Trophoblast cell (in vitro differentiated cells and primary cell): ENCODE data around the gene ARHGAP42.

Experiments
- DNase-seq, 2 donors: peaks; one replicate each; pipeline ENCODE4 v3.0.0-alpha.2; 2016
- H2AFZ ChIP-seq: 2 replicates; pipeline ENCODE4 v1.6.1; 2013; ENCODE audit warnings: low read length, moderate library complexity, mild to moderate bottlenecking; ENCODE audit not compliant: insufficient read depth, poor library complexity
- H2AK5ac ChIP-seq: 2 replicates; pipeline ENCODE4 v1.6.1; 2013; ENCODE audit warnings: mild to moderate bottlenecking, low read length
- H2BK120ac ChIP-seq: 2 replicates; pipeline ENCODE4 v1.6.1; 2013; ENCODE audit warnings: low read length, mild to moderate bottlenecking, moderate library complexity; ENCODE audit not compliant: insufficient read depth, poor library complexity
- H2BK12ac ChIP-seq: 2 replicates; pipeline ENCODE4 v1.6.1; 2013; ENCODE audit warnings: mild to moderate bottlenecking, low read length, moderate library complexity
- H2BK5ac ChIP-seq: 2 replicates; pipeline ENCODE4 v1.6.1; 2013; ENCODE audit warnings: low read length, low read depth, moderate library complexity, mild to moderate bottlenecking; ENCODE audit not compliant: poor library complexity
- H3K14ac ChIP-seq: 2 replicates; pipeline ENCODE4 v1.6.1; 2013; ENCODE audit warnings: mild to moderate bottlenecking, low read length
- H3K18ac ChIP-seq: 2 replicates; pipeline ENCODE4 v1.6.1; 2013; ENCODE audit warnings: mild to moderate bottlenecking, low read length
- H3K23ac ChIP-seq: 2 replicates; pipeline ENCODE4 v1.6.1; 2013; ENCODE audit warnings: low read length
- H3K27ac ChIP-seq: 2 replicates; pipeline ENCODE4 v1.5.1; 2013; ENCODE audit warnings: low read depth, mild to moderate bottlenecking, inconsistent platforms, low read length, moderate library complexity
- H3K27me3 ChIP-seq: 2 replicates; pipeline ENCODE4 v1.6.1; 2013; ENCODE audit warnings: inconsistent platforms, mild to moderate bottlenecking, low read length, moderate library complexity; ENCODE audit not compliant: insufficient read depth
- H3K36me3 ChIP-seq, 2 experiments: 1 replicate in 1 of 2; 2 replicates in 1 of 2; pipeline ENCODE4 v1.6.1; 2013; ENCODE audit warnings: low read length in 2 of 2, mild to moderate bottlenecking in 2 of 2, moderate library complexity in 1 of 2; ENCODE audit not compliant: insufficient read depth in 2 of 2, control insufficient read depth in 1 of 2
- H3K4ac ChIP-seq: 2 replicates; pipeline ENCODE4 v1.6.1; 2013; ENCODE audit warnings: low read depth, mild to moderate bottlenecking, low read length, moderate library complexity
- H3K4me1 ChIP-seq, 2 experiments: 1 replicate in 1 of 2; 2 replicates in 1 of 2; pipeline ENCODE4 v1.6.1; 2013; ENCODE audit warnings: low read length in 2 of 2, mild to moderate bottlenecking in 2 of 2, moderate library complexity in 1 of 2; ENCODE audit not compliant: insufficient read depth in 2 of 2, control insufficient read depth in 1 of 2
- H3K4me2 ChIP-seq: 2 replicates; pipeline ENCODE4 v1.6.1; 2013; ENCODE audit warnings: inconsistent platforms, mild to moderate bottlenecking, low read length, moderate library complexity
- H3K4me3 ChIP-seq: 2 replicates; pipeline ENCODE4 v1.5.1; 2013; ENCODE audit warnings: mild to moderate bottlenecking, low read depth, low read length, inconsistent platforms
- H3K79me1 ChIP-seq: one replicate; pipeline ENCODE4 v1.6.1; 2013; ENCODE audit warnings: low read length
- H3K79me2 ChIP-seq: 2 replicates; pipeline ENCODE4 v1.6.1; 2013; ENCODE audit warnings: low read length, mild to moderate bottlenecking; ENCODE audit not compliant: control insufficient read depth, insufficient read depth, poor library complexity
- H3K9ac ChIP-seq: 2 replicates; pipeline ENCODE4 v1.6.1; 2013; ENCODE audit warnings: mild to moderate bottlenecking, low read length
- H3K9me3 ChIP-seq: 2 replicates; pipeline ENCODE4 v1.6.1; 2013; ENCODE audit warnings: low read depth, mild to moderate bottlenecking, control low read depth, inconsistent platforms, low read length; ENCODE audit not compliant: insufficient read depth
- H4K12ac ChIP-seq: 2 replicates; pipeline ENCODE4 v1.6.1; 2013; ENCODE audit warnings: low read depth, mild to moderate bottlenecking, low read length, moderate library complexity
- H4K8ac ChIP-seq: 2 replicates; pipeline ENCODE4 v1.6.1; 2013; ENCODE audit warnings: low read depth, mild to moderate bottlenecking, low read length, moderate library complexity
- H4K91ac ChIP-seq: one replicate; pipeline ENCODE4 v1.6.1; 2013; ENCODE audit warnings: low read depth, mild to moderate bottlenecking, low read length, moderate library complexity
- WGBS: extraction: QIAGEN DNeasy Blood & Tissue Kit; methylation state at CpG from one replicate; pipeline ENCODE4 v1.1.7; 2013; ENCODE audit warnings: missing lambda C conversion rate; ENCODE audit not compliant: insufficient read length, insufficient coverage; ENCODE audit errors: extremely low coverage; 5-methylcytosine and 5-hydroxymethylcytosine counted together

ARHGAP42 gene

DNA sequence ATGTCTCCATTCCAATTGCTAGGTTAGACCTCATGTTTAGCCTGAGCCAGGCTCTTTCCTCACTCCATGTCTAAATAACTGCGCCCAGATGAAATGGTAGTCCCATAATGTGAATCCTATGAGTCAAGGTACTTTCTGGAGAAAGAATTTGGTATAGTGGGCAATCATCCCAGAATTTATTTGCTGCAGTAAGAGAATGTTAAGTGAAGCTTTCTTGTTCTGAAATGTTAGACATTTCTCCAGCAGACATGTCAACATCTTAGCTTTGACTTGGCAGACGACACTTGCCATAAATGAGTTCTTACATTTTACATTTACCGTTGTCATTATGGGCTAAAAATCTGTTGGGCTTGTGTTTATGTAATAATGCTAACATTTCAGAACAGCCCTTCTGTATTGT, 277.3 kb downstream of the ARHGAP42 start:
- Histone ChIP-seq H2BK5ac (no peak overlapping the region), H3K4me3 (no peak overlapping the region), H4K91ac (no peak overlapping the region), H3K4me2 (no peak overlapping the region), H3K79me2 (no peaks in the 10 kb centered on the region), H3K18ac (no peak overlapping the region), H3K23ac (no peak overlapping the region), H4K12ac (no peak overlapping the region), H2BK12ac (no peak overlapping the region), H3K4me1 (no peaks in the 10 kb centered on the region), H2BK120ac (no peak overlapping the region), H3K27me3 (no peaks in the 10 kb centered on the region), H2AK5ac (no peak overlapping the region), H3K14ac (no peak overlapping the region), H3K9me3 (no peaks in the 10 kb centered on the region), H2AFZ (no peak overlapping the region), H4K8ac (no peak overlapping the region), H3K79me1 (no peaks in the 10 kb centered on the region), H3K4ac (no peak overlapping the region), H3K36me3 (peaks cover 1 to 3% of the 10 kb centered on the region in 2 experiments), H3K27ac (no peak overlapping the region), H3K9ac (no peak overlapping the region)
- WGBS = no CpG with 5 or more reads among the region's 3 CpGs
- DNase-seq = no peak

DNA sequence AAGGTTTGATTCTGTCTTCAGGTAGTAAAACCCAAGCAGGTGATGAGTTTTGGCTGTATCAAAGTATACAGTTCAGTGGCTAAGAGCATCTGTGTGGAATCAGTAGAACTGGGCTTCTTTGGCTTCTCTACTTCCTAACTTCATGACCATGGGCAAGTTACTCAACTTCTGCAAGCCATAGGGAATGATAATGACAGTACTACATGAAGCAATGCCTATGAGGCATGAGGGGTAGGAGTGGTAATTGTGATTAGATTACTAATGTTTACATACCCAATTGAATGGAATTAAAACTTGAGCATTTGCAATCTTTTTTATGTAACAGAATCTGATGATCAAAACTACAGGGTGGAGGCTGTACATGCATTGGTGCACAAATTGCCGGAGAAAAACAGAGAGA, 278.3 kb downstream of the ARHGAP42 start:
- Histone ChIP-seq H3K9ac (no peak overlapping the region), H3K27ac (no peak overlapping the region), H3K14ac (no peak overlapping the region), H4K12ac (no peak overlapping the region), H2BK5ac (no peak overlapping the region), H3K27me3 (no peaks in the 10 kb centered on the region), H3K4ac (no peak overlapping the region), H3K18ac (no peak overlapping the region), H3K36me3 (peaks cover 3 to 4% of the 10 kb centered on the region in 2 experiments), H2BK120ac (no peak overlapping the region), H2BK12ac (no peak overlapping the region), H4K91ac (no peak overlapping the region), H2AK5ac (no peak overlapping the region), H4K8ac (no peak overlapping the region), H3K4me2 (no peak overlapping the region), H2AFZ (no peak overlapping the region), H3K4me3 (no peak overlapping the region), H3K23ac (no peak overlapping the region), H3K79me1 (no peaks in the 10 kb centered on the region), H3K4me1 (no peaks in the 10 kb centered on the region), H3K9me3 (no peaks in the 10 kb centered on the region), H3K79me2 (no peaks in the 10 kb centered on the region)
- WGBS = no CpG with 5 or more reads among the region's 1 CpG
- DNase-seq = no peak

DNA sequence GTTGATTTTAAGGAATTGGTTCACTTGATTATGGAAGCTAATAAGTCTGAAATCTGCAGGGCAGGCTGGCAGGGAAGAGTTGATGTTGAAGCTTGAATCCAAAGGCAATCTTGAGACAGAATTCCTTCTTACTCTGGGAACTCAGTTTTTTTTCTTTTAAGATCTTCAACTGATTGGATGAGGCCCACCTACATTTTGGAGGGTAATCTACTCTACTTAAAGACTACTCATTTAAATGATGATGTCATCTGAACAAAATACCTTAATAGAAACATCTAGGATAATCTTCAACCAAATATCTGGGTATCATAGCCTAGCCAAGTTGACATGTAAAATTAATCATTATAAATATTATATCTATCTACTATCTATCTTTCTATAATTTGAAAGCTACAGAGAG, 279.3 kb downstream of the ARHGAP42 start:
- Histone ChIP-seq H3K23ac (no peak overlapping the region), H3K14ac (no peak overlapping the region), H3K4ac (no peak overlapping the region), H3K9ac (no peak overlapping the region), H3K4me3 (no peak overlapping the region), H4K8ac (no peak overlapping the region), H3K27me3 (no peaks in the 10 kb centered on the region), H3K4me2 (no peak overlapping the region), H3K27ac (no peak overlapping the region), H3K9me3 (no peaks in the 10 kb centered on the region), H2BK120ac (no peak overlapping the region), H2BK12ac (no peak overlapping the region), H2BK5ac (no peak overlapping the region), H4K12ac (no peak overlapping the region), H3K79me1 (no peaks in the 10 kb centered on the region), H3K18ac (no peak overlapping the region), H2AFZ (no peak overlapping the region), H4K91ac (no peak overlapping the region), H3K36me3 (peaks cover 3 to 4% of the 10 kb centered on the region in 2 experiments), H3K4me1 (no peaks in the 10 kb centered on the region), H3K79me2 (no peaks in the 10 kb centered on the region), H2AK5ac (no peak overlapping the region)
- no peak for DNase-seq

DNA sequence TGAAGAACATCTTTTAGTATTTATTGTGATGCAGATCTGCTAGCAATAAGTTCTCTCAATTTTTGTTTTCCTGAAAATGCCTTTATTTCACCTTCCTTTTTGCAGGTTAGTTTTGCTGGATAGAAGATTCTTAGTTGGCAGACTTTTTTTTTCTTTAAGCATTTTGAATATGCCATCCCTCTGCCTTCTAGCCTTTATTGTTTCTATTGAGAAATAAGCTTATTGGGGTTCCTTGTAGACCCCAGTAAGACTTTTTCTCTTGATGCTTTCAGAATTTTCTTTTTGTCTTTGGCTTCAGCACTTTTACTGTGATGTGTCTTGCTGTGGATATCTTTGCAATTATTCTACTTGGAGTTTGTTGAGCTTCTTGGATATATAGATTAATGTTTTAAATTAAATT, 281.9 kb downstream of the ARHGAP42 start:
- no peak overlapping the region for H2BK120ac ChIP-seq
- H3K14ac ChIP-seq = no peak overlapping the region
- H2BK12ac ChIP-seq = no peak overlapping the region
- no peak overlapping the region for H3K4me3 ChIP-seq
- no peaks in the 10 kb centered on the region for H3K79me1 ChIP-seq
- no peak overlapping the region for H4K8ac ChIP-seq
- no peak overlapping the region for H3K18ac ChIP-seq
- H3K9me3 ChIP-seq = no peaks in the 10 kb centered on the region
- H3K4me1 ChIP-seq = no peaks in the 10 kb centered on the region
- H3K27ac ChIP-seq = no peak overlapping the region
- no peak overlapping the region for H3K4me2 ChIP-seq
- H3K9ac ChIP-seq = no peak overlapping the region
- no peak overlapping the region for H4K12ac ChIP-seq
- no peak for DNase-seq
- no peak overlapping the region for H3K23ac ChIP-seq
- H3K36me3 ChIP-seq = peaks cover 2 to 3% of the 10 kb centered on the region in 2 experiments
- no peak overlapping the region for H2BK5ac ChIP-seq
- no peaks in the 10 kb centered on the region for H3K27me3 ChIP-seq
- H4K91ac ChIP-seq = no peak overlapping the region
- H3K79me2 ChIP-seq = no peaks in the 10 kb centered on the region
- H2AK5ac ChIP-seq = no peak overlapping the region
- no peak overlapping the region for H2AFZ ChIP-seq
- H3K4ac ChIP-seq = no peak overlapping the region
